ENCODE measurements around the gene KIT. TPM values are rescaled to one million over a fixed set of nuclear protein-coding genes. Genes with fewer than 3 reads are reported as not detected.

Gene KIT
- total and polyA plus RNA-seq, 2 experiments from 2014 or later = 1.1 to 6.7 TPM

- Histone ChIP-seq H3K4me3 (no peak overlapping the region), H3K9ac (no peak overlapping the region), H3K4me2 (ENCODE audit: unreplicated experiment) (no peak overlapping the region), H3K27me3 (replicated peaks; ENCODE audit: insufficient read depth) (no peaks in the 10 kb centered on the region), H3K36me3 (ENCODE audit: low read depth) (no peaks in the 10 kb centered on the region), H3K9me2 (ENCODE audit: insufficient read depth) (no peaks in the 10 kb centered on the region), H3K79me2 (ENCODE audit: insufficient read depth) (no peaks in the 10 kb centered on the region), H3K27ac (no peak overlapping the region), H3K4me1 (ENCODE audit: insufficient read depth) (no peaks in the 10 kb centered on the region), H4K20me1 (ENCODE audit: insufficient read depth) (no peaks in the 10 kb centered on the region), H2AFZ (no peak overlapping the region), H3K9me3 (ENCODE audit: low read depth) (no peaks in the 10 kb centered on the region), H3F3A (ENCODE audit: insufficient read depth) (no peaks in the 10 kb centered on the region)
- in situ Hi-C loops (cut with MboI) = no loop called here
- WGBS, 2 experiments (ENCODE audit: low coverage in 1 of 2, low lambda C conversion rate in 2 of 2, missing lambda C conversion rate in 2 of 2) = 80 to 94% methylated on average over 1 of the region's 1 CpG
- TF ChIP-seq EZH2 (IDR thresholded peaks at IDR 0.05; ENCODE audit: insufficient read depth, poor library complexity, severe bottlenecking) (no peak), EZH2phosphoT487 (IDR thresholded peaks at IDR 0.05; ENCODE audit: insufficient read depth, low read depth) (no peak)
- DNase-seq = no peak
Measured at GRCh38 chr4:54679813-54680212, 22.1 kb downstream of the KIT start.

GRCh38 chr4:54683616-54684346 is 26.0 kb downstream of the KIT start:
- H3K9me2 ChIP-seq (ENCODE audit: insufficient read depth) = no peaks in the 10 kb centered on the region
- no peaks in the 10 kb centered on the region for H3K9me3 ChIP-seq (ENCODE audit: low read depth)
- peak; percentile 61 for DNase-seq
- TF ChIP-seq EZH2 (IDR thresholded peaks at IDR 0.05; ENCODE audit: insufficient read depth, poor library complexity, severe bottlenecking) = no peak
- no peak for TF ChIP-seq EZH2phosphoT487 (IDR thresholded peaks at IDR 0.05; ENCODE audit: insufficient read depth, low read depth)
- H3K79me2 ChIP-seq (ENCODE audit: insufficient read depth) = no peaks in the 10 kb centered on the region
- no peak overlapping the region for H2AFZ ChIP-seq
- no peaks in the 10 kb centered on the region for H3K4me1 ChIP-seq (ENCODE audit: insufficient read depth)
- no peak overlapping the region for H3K4me2 ChIP-seq (ENCODE audit: unreplicated experiment)
- H4K20me1 ChIP-seq (ENCODE audit: insufficient read depth) = no peaks in the 10 kb centered on the region
- in situ Hi-C loops (cut with MboI) = no loop called here
- no peaks in the 10 kb centered on the region for H3K36me3 ChIP-seq (ENCODE audit: low read depth)
- H3K27me3 ChIP-seq (replicated peaks; ENCODE audit: insufficient read depth) = no peaks in the 10 kb centered on the region
- 82 to 84% methylated on average over 5 to 8 of the region's 8 CpGs for whole genome bisulfite sequencing, 2 experiments (ENCODE audit: low coverage in 1 of 2, low lambda C conversion rate in 2 of 2, missing lambda C conversion rate in 2 of 2)
- no peak overlapping the region for H3K27ac ChIP-seq
- no peak overlapping the region for H3K4me3 ChIP-seq
- H3K9ac ChIP-seq = no peak overlapping the region
- H3F3A ChIP-seq (ENCODE audit: insufficient read depth) = no peaks in the 10 kb centered on the region

- H2AFZ ChIP-seq = no peak overlapping the region
- H3K79me2 ChIP-seq (ENCODE audit: insufficient read depth) = no peaks in the 10 kb centered on the region
- no peak overlapping the region for H3K27ac ChIP-seq
- H3K4me1 ChIP-seq (ENCODE audit: insufficient read depth) = no peaks in the 10 kb centered on the region
- no peaks in the 10 kb centered on the region for H4K20me1 ChIP-seq (ENCODE audit: insufficient read depth)
- in situ Hi-C loops (cut with MboI) = no loop called here
- no peak overlapping the region for H3K4me2 ChIP-seq (ENCODE audit: unreplicated experiment)
- no peaks in the 10 kb centered on the region for H3F3A ChIP-seq (ENCODE audit: insufficient read depth)
- TF ChIP-seq EZH2phosphoT487 (IDR thresholded peaks at IDR 0.05; ENCODE audit: insufficient read depth, low read depth) (no peak), EZH2 (IDR thresholded peaks at IDR 0.05; ENCODE audit: insufficient read depth, poor library complexity, severe bottlenecking) (no peak)
- no peaks in the 10 kb centered on the region for H3K9me2 ChIP-seq (ENCODE audit: insufficient read depth)
- H3K36me3 ChIP-seq (ENCODE audit: low read depth) = no peaks in the 10 kb centered on the region
- no peak overlapping the region for H3K9ac ChIP-seq
- H3K4me3 ChIP-seq = no peak overlapping the region
- 71 to 77% methylated on average over 1 of the region's 1 CpG for WGBS, 2 experiments (ENCODE audit: low coverage in 1 of 2, low lambda C conversion rate in 2 of 2, missing lambda C conversion rate in 2 of 2)
- no peaks in the 10 kb centered on the region for H3K27me3 ChIP-seq (replicated peaks; ENCODE audit: insufficient read depth)
- no peaks in the 10 kb centered on the region for H3K9me3 ChIP-seq (ENCODE audit: low read depth)
- DNase-seq = no peak
Measured at GRCh38 chr4:54685810-54686209, 28.1 kb downstream of the KIT start.

GRCh38 chr4:54687887-54688841 is 30.4 kb downstream of the KIT start:
- 72 to 75% methylated on average over 11 of the region's 11 CpGs for WGBS, 2 experiments (ENCODE audit: low coverage in 1 of 2, low lambda C conversion rate in 2 of 2, missing lambda C conversion rate in 2 of 2)
- Histone ChIP-seq H3K9ac (no peak overlapping the region), H3K27ac (no peak overlapping the region), H3K79me2 (ENCODE audit: insufficient read depth) (no peaks in the 10 kb centered on the region), H3F3A (ENCODE audit: insufficient read depth) (no peaks in the 10 kb centered on the region), H4K20me1 (ENCODE audit: insufficient read depth) (no peaks in the 10 kb centered on the region), H3K36me3 (ENCODE audit: low read depth) (no peaks in the 10 kb centered on the region), H3K27me3 (replicated peaks; ENCODE audit: insufficient read depth) (no peaks in the 10 kb centered on the region), H2AFZ (no peak overlapping the region), H3K9me3 (ENCODE audit: low read depth) (no peaks in the 10 kb centered on the region), H3K9me2 (ENCODE audit: insufficient read depth) (no peaks in the 10 kb centered on the region), H3K4me3 (no peak overlapping the region), H3K4me2 (ENCODE audit: unreplicated experiment) (no peak overlapping the region), H3K4me1 (ENCODE audit: insufficient read depth) (no peaks in the 10 kb centered on the region)
- TF ChIP-seq EZH2 (IDR thresholded peaks at IDR 0.05; ENCODE audit: insufficient read depth, poor library complexity, severe bottlenecking) (no peak), EZH2phosphoT487 (IDR thresholded peaks at IDR 0.05; ENCODE audit: insufficient read depth, low read depth) (no peak)
- peak; percentile 33 for DNase-seq
- in situ Hi-C loops (cut with MboI) = no loop called here
